ENCODE results near the gene CXCL3. TPM values are rescaled to one million over a fixed set of nuclear protein-coding genes. Genes with fewer than 3 reads are reported as not detected.

Gene CXCL3
- total RNA-seq, 1 donor from 2014 or later, result 0.30 TPM

GRCh38 chr4:74065115-74065642 is 26.7 kb upstream of the CXCL3 start:
- Histone ChIP-seq H3K4me1 (no peaks in the 10 kb centered on the region), H3K4me3 (no peak overlapping the region), H3K27ac (replicated peaks) (no peak overlapping the region), H3K27me3 (ENCODE audit: low read depth) (no peaks in the 10 kb centered on the region), H3K36me3 (no peaks in the 10 kb centered on the region), H3K9me3 (replicated peaks) (peaks cover 21% of the 10 kb centered on the region)
- TF ChIP-seq, protein P1, sequence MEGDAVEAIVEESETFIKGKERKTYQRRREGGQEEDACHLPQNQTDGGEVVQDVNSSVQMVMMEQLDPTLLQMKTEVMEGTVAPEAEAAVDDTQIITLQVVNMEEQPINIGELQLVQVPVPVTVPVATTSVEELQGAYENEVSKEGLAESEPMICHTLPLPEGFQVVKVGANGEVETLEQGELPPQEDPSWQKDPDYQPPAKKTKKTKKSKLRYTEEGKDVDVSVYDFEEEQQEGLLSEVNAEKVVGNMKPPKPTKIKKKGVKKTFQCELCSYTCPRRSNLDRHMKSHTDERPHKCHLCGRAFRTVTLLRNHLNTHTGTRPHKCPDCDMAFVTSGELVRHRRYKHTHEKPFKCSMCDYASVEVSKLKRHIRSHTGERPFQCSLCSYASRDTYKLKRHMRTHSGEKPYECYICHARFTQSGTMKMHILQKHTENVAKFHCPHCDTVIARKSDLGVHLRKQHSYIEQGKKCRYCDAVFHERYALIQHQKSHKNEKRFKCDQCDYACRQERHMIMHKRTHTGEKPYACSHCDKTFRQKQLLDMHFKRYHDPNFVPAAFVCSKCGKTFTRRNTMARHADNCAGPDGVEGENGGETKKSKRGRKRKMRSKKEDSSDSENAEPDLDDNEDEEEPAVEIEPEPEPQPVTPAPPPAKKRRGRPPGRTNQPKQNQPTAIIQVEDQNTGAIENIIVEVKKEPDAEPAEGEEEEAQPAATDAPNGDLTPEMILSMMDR (IDR thresholded peaks at IDR 0.05; ENCODE audit: borderline replicate concordance), result no peak
- no peak for DNase-seq
- intact Hi-C loops (cut with micrococcal nuclease), result no loop called here

GRCh38 chr4:74063859-74064258 is 25.4 kb upstream of the CXCL3 start:
- H3K4me3 ChIP-seq, result no peak overlapping the region
- no peaks in the 10 kb centered on the region for H3K27me3 ChIP-seq (ENCODE audit: low read depth)
- intact Hi-C loops (cut with micrococcal nuclease), result no loop called here
- no peak overlapping the region for H3K27ac ChIP-seq (replicated peaks)
- peaks cover 13% of the 10 kb centered on the region for H3K9me3 ChIP-seq (replicated peaks)
- TF ChIP-seq, protein P1 (IDR thresholded peaks at IDR 0.05; ENCODE audit: borderline replicate concordance), result no peak
- no peaks in the 10 kb centered on the region for H3K4me1 ChIP-seq
- H3K36me3 ChIP-seq, result no peaks in the 10 kb centered on the region
- DNase-seq, result no peak

DNA sequence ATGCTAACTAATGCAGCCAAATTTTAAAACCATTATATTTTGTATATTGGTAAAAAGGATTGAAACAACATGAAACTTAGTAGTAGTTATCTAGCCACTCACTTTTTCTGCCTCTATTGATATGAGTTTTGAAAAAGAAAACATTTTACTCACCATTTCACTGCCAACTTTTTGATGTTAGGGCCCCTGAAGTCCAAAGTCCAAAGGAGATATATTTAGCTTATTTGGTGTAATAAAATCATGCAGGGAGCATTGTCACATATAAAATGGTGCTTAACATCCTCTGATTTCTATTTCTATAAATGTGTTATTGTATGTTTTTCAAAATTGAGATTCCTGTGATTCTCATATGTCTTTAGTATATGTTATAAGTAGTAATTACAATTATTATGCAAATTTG is 24.5 kb upstream of the CXCL3 start:
- no peak for DNase-seq

DNA sequence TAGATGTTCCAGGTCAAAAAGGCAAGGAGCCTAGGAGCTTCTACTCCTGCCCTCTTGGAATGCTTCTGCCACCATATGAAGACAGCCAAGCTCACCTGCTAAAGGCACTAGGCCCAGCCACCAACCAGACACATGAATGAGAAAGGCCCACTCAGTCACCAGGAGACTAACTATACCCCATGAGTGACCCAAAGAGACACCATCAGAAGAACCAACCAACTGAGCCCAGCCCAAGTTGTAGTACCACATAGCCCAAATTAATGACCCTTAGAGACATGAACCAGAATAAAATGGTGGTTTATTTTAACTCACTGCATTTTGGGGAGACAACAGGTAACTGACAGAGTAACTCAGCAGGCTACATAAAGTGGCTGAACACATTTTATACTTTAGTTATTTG is 22.9 kb upstream of the CXCL3 start:
- intact Hi-C loops (cut with micrococcal nuclease), result no loop called here
- TF ChIP-seq, protein P1 (IDR thresholded peaks at IDR 0.05; ENCODE audit: borderline replicate concordance), result no peak
- H3K4me1 ChIP-seq, result no peaks in the 10 kb centered on the region
- H3K27me3 ChIP-seq (ENCODE audit: low read depth), result no peaks in the 10 kb centered on the region
- DNase-seq, result no peak
- no peaks in the 10 kb centered on the region for H3K36me3 ChIP-seq
- no peak overlapping the region for H3K27ac ChIP-seq (replicated peaks)
- H3K9me3 ChIP-seq (replicated peaks), result peaks cover 13% of the 10 kb centered on the region
- H3K4me3 ChIP-seq, result no peak overlapping the region

More for the DNA sequence above, 24.5 kb upstream of the CXCL3 start:
- TF ChIP-seq, protein P1 (IDR thresholded peaks at IDR 0.05; ENCODE audit: borderline replicate concordance), result no peak
- Histone ChIP-seq H3K9me3 (replicated peaks) (peaks cover 13% of the 10 kb centered on the region), H3K4me3 (no peak overlapping the region), H3K27me3 (ENCODE audit: low read depth) (no peaks in the 10 kb centered on the region), H3K36me3 (no peaks in the 10 kb centered on the region), H3K4me1 (no peaks in the 10 kb centered on the region), H3K27ac (replicated peaks) (no peak overlapping the region)
- intact Hi-C loops (cut with micrococcal nuclease), result no loop called here

DNA sequence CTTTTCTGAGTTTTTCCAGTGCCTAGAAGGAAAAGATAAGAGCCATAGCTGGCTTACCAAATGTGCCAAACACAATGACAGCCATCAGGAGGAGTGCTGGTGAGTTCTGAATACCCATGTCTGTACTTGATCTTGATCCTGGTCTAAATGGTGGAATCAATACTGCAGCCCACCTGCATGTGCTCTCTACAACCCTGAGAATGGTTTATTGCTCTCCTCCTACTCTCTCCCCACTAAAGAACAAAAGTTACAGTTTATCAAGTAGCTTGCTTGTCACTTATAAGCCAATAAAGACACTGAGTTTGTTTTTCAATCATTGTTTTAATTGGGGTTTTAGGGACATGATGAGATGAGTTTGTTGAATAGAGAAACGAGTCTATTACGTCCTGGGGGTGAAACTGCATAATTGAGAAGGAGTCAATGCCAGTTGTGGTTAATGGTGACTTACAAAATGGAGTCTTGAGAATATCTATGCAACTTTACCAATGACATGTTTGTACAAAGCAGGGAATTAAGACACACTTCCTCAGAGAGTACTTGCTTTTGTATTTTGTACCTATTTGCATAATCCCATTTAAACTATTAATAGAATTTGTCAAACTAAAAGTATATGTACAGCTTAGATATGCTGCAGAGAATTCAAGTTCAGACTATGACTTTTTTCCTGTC is 20.8 kb upstream of the CXCL3 start:
- DNase-seq, result no peak
- Histone ChIP-seq H3K36me3 (no peaks in the 10 kb centered on the region), H3K27ac (replicated peaks) (no peak overlapping the region), H3K9me3 (replicated peaks) (peaks cover 13% of the 10 kb centered on the region), H3K4me1 (no peaks in the 10 kb centered on the region), H3K4me3 (no peak overlapping the region), H3K27me3 (ENCODE audit: low read depth) (no peaks in the 10 kb centered on the region)
- TF ChIP-seq, protein P1 (IDR thresholded peaks at IDR 0.05; ENCODE audit: borderline replicate concordance), result no peak
- intact Hi-C loops (cut with micrococcal nuclease), result no loop called here

All from left ventricle myocardium inferior (tissue), 1 donor.